ENCODE data around the gene ARHGEF7.
"Not testable (repeated sequence)": the region's sequence is repeated elsewhere in the genome, so short reads cannot be mapped to it uniquely, and the experiment has no call there.

Gene ARHGEF7

DNA sequence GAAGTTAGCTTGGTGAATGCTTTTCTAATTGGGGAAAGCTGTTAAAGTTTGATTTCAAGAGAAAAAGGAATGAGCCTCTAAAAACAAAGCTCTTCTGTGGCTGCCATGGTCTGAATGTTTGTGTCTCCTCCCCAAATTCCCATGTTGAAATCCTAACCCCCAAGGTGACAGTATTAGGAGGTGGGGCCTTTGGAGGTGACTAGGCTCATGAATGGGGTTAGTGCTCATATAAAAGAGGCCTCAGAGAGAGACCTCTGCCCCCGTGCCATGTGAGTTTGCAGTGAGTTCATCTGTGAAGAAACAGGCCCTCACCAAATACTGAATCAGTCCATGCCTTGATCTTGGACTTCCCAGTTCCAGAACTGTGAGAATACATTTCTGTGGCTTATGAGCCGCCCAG lies 56.5 kb downstream of the ARHGEF7 start:
- DNase-seq (ENCODE audit: low read depth), result no peak

GRCh38 chr13:111174377-111175114 lies 59.4 kb downstream of the ARHGEF7 start:
- DNase-seq (ENCODE audit: low read depth), result no peak

GRCh38 chr13:111175372-111175771 lies 60.3 kb downstream of the ARHGEF7 start:
- no peak for DNase-seq (ENCODE audit: low read depth)

- no peak for DNase-seq (ENCODE audit: low read depth)
Observed at GRCh38 chr13:111175935-111176334, 60.8 kb downstream of the ARHGEF7 start.

DNA sequence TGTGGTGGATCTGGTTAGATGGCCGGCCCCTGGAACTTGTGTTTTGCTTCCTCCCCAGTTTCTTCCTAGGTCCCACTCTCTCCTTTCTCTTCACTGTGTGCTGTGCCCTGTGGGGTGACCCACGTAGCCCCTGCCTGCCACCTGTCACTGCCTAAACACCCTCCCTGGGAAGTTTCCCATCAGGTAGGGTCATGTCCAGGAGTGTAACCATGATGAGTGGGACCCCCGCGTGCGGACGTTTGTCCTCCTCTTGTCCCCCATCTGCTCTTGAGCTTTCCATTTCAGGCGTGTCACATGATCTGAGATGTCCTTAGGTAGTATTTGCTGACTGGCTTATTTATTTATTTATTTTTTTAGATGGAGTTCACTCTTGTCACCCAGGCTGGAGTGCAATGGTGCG lies 61.3 kb downstream of the ARHGEF7 start:
- DNase-seq (ENCODE audit: low read depth), result no peak

- no peak for DNase-seq (ENCODE audit: low read depth)
Observed at GRCh38 chr13:111177081-111177711, 62.1 kb downstream of the ARHGEF7 start.

DNA sequence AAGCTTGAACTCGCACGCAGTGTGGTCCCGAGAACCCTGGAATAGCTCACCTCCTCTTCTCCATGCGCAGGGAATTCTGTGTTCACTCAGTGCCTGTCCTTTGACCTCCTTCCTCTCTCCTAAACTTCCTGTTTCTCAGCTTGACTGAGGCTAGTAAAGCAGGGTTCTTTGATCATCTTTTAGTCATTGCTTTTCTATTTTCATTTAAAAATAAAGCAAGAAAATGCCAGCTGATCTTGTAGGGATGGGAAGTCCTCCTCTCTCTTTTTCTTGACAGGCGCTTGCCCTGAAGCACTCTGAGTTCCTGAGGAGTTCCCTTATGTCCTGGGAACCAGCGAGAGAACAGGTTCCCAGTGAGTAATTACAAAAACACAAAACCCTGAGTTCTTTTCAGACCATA lies 62.8 kb downstream of the ARHGEF7 start:
- DNase-seq (ENCODE audit: low read depth), result no peak

GRCh38 chr13:111178402-111178801 lies 63.3 kb downstream of the ARHGEF7 start:
- no peak for DNase-seq (ENCODE audit: low read depth)

DNA sequence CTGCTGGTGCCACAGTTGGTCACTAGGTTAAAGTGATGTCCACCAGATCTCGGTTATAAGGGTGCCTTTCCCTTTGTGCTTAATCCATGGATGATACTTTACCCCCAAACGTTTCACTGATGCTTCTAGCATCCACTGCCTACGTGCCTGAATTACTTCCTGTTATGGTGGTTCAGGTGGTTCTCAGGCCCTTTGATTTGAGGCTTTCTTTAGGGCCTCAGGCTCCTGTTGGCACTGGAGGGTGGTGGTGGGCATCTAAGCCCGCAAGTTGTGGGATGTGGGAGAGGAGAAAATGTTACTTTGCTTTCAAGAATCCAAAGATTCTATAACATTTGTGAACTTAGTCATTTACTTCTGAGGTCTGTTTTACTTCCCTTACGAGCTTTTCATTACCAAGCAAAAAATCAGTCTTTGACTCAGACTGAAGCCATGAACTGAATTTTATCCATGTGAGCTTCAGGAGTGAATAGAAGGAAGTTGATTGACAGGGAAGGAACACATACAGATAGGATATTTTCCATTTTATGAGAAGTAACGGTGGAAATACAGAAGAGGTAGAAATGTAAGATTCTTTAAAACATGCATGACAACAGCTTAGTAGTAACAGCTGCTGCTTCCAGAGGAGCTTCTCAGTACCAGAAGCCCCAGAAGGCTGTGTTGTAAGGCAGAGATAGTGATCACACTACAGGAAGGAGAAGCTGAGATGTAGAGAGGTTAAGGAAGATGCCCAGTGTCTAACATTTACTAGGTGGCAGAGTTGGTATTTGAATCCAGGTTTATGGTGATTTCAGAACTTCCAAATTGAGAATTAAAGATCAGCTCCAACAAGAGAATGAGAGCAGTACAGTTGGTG lies 65.0 kb downstream of the ARHGEF7 start:
- no peak for DNase-seq (ENCODE audit: low read depth)

GRCh38 chr13:111181977-111182376 lies 66.9 kb downstream of the ARHGEF7 start:
- DNase-seq (ENCODE audit: low read depth), result no peak

GRCh38 chr13:111183087-111183645 lies 68.1 kb downstream of the ARHGEF7 start:
- DNase-seq (ENCODE audit: low read depth), result no peak

- DNase-seq (ENCODE audit: low read depth), result no peak
Observed at GRCh38 chr13:111183959-111184358, 68.8 kb downstream of the ARHGEF7 start.

DNA sequence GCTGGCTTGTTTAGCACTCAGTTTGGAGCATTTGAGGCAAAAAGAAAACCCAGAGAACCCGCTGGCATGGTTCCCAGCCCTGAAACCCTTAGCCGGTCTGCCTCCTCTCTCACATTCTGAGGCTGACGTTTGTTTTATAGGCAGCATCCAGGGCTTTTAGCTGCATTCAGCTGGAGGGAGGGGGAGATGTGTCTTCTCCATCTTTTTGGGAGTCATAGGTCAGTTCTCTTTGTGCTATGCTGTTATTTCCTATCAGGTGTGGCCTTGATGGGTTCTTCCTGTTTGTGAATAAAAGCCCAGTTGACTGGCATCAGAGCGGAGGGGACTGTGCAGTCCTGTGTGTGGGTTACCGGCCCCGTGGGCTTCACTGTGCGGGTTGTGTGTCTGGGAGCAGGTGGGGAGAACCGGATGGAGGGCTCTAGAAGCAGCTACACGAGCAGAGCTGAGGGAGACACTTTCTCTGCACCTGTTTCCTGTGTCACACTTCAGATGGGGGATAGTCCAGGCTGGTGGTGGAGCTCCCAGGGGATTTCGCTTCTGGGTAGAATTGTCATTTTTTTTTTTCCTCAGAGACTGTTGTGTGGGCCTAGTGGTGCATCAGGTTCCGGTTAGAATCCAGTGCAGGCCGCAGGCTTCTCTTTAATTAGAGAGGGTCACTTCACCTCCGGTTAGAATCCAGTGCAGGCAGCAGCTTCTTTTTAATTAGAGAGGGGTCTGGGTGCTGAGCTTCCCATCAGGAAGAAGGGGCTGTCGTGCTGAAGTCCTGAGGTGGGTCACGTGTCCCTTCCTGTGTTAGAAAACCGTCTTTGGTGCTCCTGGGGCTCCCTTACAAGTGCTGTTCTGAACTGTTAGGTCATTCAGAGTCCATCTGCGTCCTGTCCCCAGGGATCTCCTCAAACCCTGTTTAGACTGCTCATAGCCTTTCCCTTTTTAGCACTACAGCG lies 69.6 kb downstream of the ARHGEF7 start:
- no peak for DNase-seq (ENCODE audit: low read depth)

DNA sequence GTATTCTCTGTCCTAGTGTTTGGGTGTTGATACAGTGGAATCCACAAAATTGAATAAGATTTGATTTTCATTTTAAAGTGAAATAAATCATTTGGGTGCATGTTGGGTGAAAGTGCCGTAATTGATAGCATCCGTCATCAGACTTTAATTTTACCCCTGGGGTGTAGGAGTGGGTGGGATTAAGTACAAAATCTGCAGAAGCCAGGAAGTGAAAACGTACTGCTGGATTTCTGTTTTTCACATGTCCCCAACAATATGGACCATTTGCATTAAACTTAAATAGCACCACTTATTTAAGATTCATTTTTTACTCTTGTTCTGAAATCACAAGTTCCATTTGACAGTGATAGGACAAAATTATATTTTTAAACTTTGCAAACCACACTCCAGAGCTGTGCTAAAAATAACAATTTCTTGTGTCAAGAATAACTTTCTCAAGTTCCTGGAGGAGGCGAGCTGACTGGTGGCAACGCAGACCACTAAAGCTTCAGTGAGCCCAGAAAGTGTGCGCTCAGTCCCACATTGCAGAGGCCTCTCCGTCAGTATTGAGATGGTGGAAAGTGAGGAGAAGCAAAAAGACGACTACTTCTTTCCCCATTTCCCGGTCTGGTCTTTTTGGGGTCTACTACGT lies 71.3 kb downstream of the ARHGEF7 start:
- no peak for DNase-seq (ENCODE audit: low read depth)

DNA sequence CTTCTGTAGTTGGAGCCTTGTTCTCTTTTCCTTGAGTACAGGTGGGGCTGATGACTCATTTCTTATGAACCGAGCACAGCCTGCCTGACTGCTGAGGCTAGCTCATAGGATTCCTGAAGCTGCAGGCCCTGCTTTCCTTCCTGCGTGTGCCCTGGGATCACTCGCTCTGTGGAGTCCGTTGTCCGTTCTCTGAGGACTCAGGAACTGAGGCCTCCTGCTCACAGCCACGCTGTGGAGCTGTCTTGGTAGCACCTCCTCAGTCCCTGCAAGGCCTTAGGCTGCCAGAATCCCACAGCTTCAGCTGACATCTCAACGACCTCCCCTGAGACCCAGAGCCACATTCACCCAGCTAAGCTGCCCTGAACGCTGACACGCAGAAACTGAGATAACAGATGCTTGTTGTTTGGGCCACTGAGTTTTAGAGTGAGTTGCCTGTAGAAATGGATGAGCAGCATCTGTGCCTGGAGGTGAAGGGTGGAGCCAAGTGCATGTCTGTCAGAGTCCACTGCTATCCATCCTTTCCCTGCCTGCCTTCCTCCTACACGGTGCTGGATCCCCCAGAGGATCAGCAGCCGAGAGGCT lies 72.9 kb downstream of the ARHGEF7 start:
- no peak for DNase-seq (ENCODE audit: low read depth)

GRCh38 chr13:111189064-111189505 lies 74.0 kb downstream of the ARHGEF7 start:
- peak; percentile 47 for DNase-seq (ENCODE audit: low read depth)

GRCh38 chr13:111189516-111189915 lies 74.4 kb downstream of the ARHGEF7 start:
- not testable (repeated sequence) for DNase-seq (ENCODE audit: low read depth)

DNA sequence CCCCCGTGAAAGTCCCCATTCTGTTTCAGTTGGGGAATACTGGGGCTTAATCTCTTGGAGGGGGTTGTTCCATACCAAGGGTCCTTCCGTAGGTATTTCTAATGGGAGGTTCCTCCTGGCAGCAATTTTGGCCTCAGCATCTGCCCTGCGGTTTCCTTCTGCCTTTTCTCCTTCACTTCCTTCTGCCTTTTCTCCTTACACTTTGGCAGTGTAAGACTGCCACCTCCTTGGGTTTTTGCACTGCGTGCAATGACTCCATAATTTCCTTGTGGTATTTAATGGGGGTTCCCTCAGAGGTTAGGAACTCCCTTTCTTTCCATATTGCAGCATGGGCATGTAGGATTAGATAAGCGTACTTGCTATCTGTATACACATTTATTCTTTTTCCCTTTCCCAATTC lies 78.1 kb downstream of the ARHGEF7 start:
- DNase-seq (ENCODE audit: low read depth), result not testable (repeated sequence)

- not testable (repeated sequence) for DNase-seq (ENCODE audit: low read depth)
Observed at GRCh38 chr13:111194651-111195050, 79.5 kb downstream of the ARHGEF7 start.

DNA sequence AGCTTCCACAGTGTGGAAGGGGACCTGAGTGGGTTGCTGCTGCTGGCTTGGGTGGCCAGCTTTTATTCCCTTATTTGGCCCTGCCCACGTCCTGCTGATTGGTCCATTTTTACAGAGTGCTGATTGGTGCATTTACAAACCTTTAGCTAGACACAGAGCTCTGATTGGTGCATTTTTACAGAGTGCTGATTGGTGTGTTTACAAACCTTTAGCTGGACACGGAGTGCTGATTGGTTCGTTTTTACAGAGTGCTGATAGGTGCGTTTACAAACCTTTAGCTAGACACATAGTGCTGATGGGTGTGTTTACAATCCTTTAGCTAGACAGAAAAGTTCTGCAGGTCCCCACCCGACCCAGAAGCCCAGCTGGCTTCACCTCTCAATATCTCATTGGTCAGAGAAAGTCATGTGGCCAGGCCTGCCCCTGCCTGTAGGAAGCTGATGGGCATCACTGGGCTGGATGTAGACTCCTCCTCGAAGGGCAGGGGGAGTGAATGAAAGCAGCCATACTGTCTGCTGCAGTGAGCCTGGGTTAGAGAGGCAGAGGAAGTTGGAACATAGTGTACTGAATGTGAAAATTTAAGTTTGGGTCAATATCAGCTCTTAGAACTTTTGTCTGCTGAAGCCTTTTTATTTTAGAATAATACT lies 83.7 kb downstream of the ARHGEF7 start:
- not testable (repeated sequence) for DNase-seq (ENCODE audit: low read depth)
